Heart right ventricle (tissue), 16 donors: ENCODE results near the gene FAM120A. TPM values are rescaled to one million over a fixed set of nuclear protein-coding genes. Genes with fewer than 3 reads are reported as not detected.
A peak's percentile ranks its signal among the peaks of the same experiment; 100 is the strongest.

Experiments
- ATAC-seq, 8 donors: fragments of 200-7000 bp; cut with Tn5 transposase; one replicate each; pipeline ENCODE4 v1.9.1; 2020; ENCODE audit warnings: mild to moderate bottlenecking in 8 of 8, moderate library complexity in 8 of 8, moderate number of reproducible peaks in 1 of 8
- DNase-seq, 2 donors: peaks; one replicate each; pipeline ENCODE4 v3.0.0-alpha.2; 2020
- H3K27ac ChIP-seq, 10 donors: fragments of 200-600 bp; sonication (generic) in 2 of 10; one replicate each; pipeline versions ENCODE4 v1.5.0 to v1.8.0; 2020 to 2022; ENCODE audit warnings: mild to moderate bottlenecking in 3 of 10
- H3K27me3 ChIP-seq, 7 donors: fragments of 200-600 bp; one replicate each; pipeline ENCODE4 v1.8.0; 2021 to 2022; ENCODE audit warnings: mild to moderate bottlenecking in 2 of 7
- H3K36me3 ChIP-seq, 9 donors: fragments of 200-600 bp; sonication (generic) in 1 of 9; one replicate each; pipeline versions ENCODE4 v1.5.0 to v1.8.0; 2020 to 2022; ENCODE audit warnings: mild to moderate bottlenecking in 2 of 9
- H3K4me1 ChIP-seq, 9 donors: fragments of 200-600 bp; sonication (generic) in 1 of 9; one replicate each; pipeline versions ENCODE4 v1.5.0 to v1.8.0; 2020 to 2022; ENCODE audit warnings: mild to moderate bottlenecking in 4 of 9
- H3K4me3 ChIP-seq, 10 donors: fragments of 200-600 bp; sonication (generic) in 2 of 10; one replicate each; pipeline versions ENCODE4 v1.5.0 to v1.8.0; 2020 to 2022; ENCODE audit warnings: mild to moderate bottlenecking in 7 of 10, moderate library complexity in 2 of 10
- H3K9me3 ChIP-seq, 11 donors: fragments of 200-600 bp in 10 of 11; sonication (generic) in 2 of 11; one replicate each; pipeline versions ENCODE4 v1.5.0 to v1.8.0; 2013 to 2022; ENCODE audit warnings: mild to moderate bottlenecking in 2 of 11, control low read depth in 1 of 11, moderate library complexity in 1 of 11
- CTCF ChIP-seq, 9 donors: fragments of 200-600 bp; sonication (generic) in 2 of 9; IDR thresholded peaks; one replicate each; pipeline versions ENCODE4 v1.5.0 to v1.8.0; 2021 to 2022; ENCODE audit warnings: antibody characterized with exemption in 9 of 9, mild to moderate bottlenecking in 5 of 9, moderate library complexity in 1 of 9
- WGBS, 2 donors: extraction: QIAGEN DNeasy Blood & Tissue Kit; methylation state at CpG; one replicate each; pipeline ENCODE4 v1.1.7; 2013; ENCODE audit warnings: inconsistent platforms in 1 of 2; 5-methylcytosine and 5-hydroxymethylcytosine counted together
- intact Hi-C, 10 donors: fragments of 100-400 bp; cut with DNase I; formaldehyde crosslinking; loops; one replicate each; pipeline versions ENCODE4 v1.11.1 to v1.14.2; 2022
- polyA plus RNA-seq, 2 donors: library from polyadenylated mRNA; stranded (reverse); fragments of 200-250 nt; gene quantifications; one replicate each; pipeline ENCODE4 v1.2.3, GENCODE V29; 2013
- total RNA-seq, 10 donors: library from RNA; stranded (reverse); fragmentation: NEBNext Ultra II Directional in 3 of 10; extraction: Animal tissue kit (Norgen Biotek cat#: 25700) in 3 of 10; gene quantifications; one replicate each; pipeline versions ENCODE4 v1.2.1 to v1.2.4, GENCODE V29; 2021 to 2023
- donor health status: Arrhythmogenic right ventricular cardiomyopathy.
- donor health status: ischemic (EF 13 %, LVEDD 7.1; RV severe dilation, severe dysfunction).
- donor health status: healthy with polysubstance abuse.
- donor health status: DM: no; HTN: yes; CAD: no.
- donor health status: DM: no; HTN: no; CAD: no.
- donor health status: ischemic (EF 25% LVEDD 6.9; RV normal size, moderate dysfunction).
- donor health status: ischemic (EF 25% LVEDD 5.7; RV mildly dilated, moderate dysfunction).
- donor health status: healthy.
- donor health status: DM: yes; HTN: yes; CAD: no.
- donor health status: Ischemic cardiomyopathy.
- donor health status: ischemic (EF 35%, LVEDD 5.7; RV mildly dilated, moderate dysfunction).
- donor health status: nonischemic (EF 11% LVEDD 7.7; RV severe dilation, severe dysfunction).
- donor health status: DM: yes; HTN: yes; CAD: no.
- donor health status: PGD.
- donor health status: ischemic (EF 29% LVEDD 5.4; RV normal size, mild dysfunction).
- donor health status: nonischemic (EF 23%, LVEDD 6.1; RV moderate dilation, normal function).

Gene FAM120A
- total and polyA plus RNA-seq, 12 donors = 42.2 to 126 (median 104) TPM

DNA sequence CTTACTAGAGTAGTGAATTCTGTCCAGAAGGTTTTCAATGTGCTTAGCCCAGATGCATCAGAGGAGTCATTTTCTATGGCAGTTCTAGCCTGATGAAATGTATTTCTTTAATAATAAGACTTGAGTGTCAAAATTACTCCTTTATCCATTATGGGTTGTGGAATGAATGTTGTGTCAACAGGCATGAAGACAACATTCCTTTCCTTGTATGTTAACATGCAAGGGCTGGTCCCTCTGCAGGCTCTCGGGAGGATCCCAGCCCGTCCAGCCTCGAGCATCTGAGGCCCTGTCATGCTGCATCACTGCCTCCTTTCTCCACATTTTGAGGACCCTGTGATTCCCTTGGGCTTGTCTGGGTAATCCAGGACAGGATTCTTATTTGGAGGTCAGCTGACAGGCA, 44.8 kb downstream of the FAM120A start:
- WGBS, 2 donors = 57 to 82% methylated on average over 3 of the region's 3 CpGs
- ATAC-seq (no peak), DNase-seq (no peak)
- H3K27ac ChIP-seq = no peak overlapping the region
- H3K9me3 ChIP-seq = no peaks in the 10 kb centered on the region
- H3K4me3 ChIP-seq = no peak overlapping the region
- no peaks in the 10 kb centered on the region for H3K27me3 ChIP-seq
- TF ChIP-seq CTCF (IDR thresholded peaks at IDR 0.05) = no peak
- H3K4me1 ChIP-seq = peaks cover 0 to 52% (median 29%) of the 10 kb centered on the region in 9 donors
- intact Hi-C loops = no loop called here
- peaks cover 0 to 71% (median 15%) of the 10 kb centered on the region in 9 donors for H3K36me3 ChIP-seq

GRCh38 chr9:93500571-93501298, 49.2 kb downstream of the FAM120A start:
- intact Hi-C loops = loop anchor here in 6 of 10 donors (5.0 to 10.0 kb wide), 2 partner anchors 46 to 48 kb away; partner anchors contain the start of genes FAM120A (in 6 of the 6) and FAM120AOS (in 6 of the 6)
- Histone ChIP-seq H3K27me3 (no peaks in the 10 kb centered on the region), H3K36me3 (peaks cover 0 to 71% (median 15%) of the 10 kb centered on the region in 9 donors), H3K9me3 (no peaks in the 10 kb centered on the region), H3K4me3 (peak overlapping the region in 9 of 10 donors; percentile 0 to 52 (median 45)), H3K4me1 (peaks cover 0 to 45% (median 24%) of the 10 kb centered on the region in 9 donors), H3K27ac (peak overlapping the region in 9 of 10 donors; percentile 3 to 76 (median 63))
- TF ChIP-seq CTCF (IDR thresholded peaks at IDR 0.05) = no peak
- DNase-seq = no peak
- 86 to 94% methylated on average over 4 of the region's 4 CpGs for WGBS, 2 donors
- ATAC-seq = no peak

DNA sequence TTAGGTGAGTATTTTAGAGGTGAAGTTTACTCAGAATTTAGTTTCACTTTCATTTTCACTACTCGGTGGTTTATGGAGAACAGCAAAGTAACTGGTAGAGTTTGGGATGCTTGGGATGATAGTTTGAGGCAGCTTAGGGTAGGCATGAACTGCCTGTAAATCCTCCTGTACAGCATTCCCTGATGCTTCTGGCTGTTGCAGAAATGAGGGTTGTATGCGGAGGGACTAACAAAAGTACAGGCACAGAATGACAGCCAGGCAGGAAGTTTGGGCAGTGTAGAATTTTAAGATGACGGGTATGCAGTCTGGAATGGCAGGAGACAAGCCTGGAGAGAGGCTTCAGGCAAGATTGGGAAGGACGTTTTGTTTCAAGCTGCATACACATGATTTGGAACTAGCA, 49.9 kb downstream of the FAM120A start:
- Histone ChIP-seq H3K9me3 (no peaks in the 10 kb centered on the region), H3K27me3 (no peaks in the 10 kb centered on the region), H3K27ac (peak overlapping the region in 9 of 10 donors; percentile 3 to 76 (median 63)), H3K36me3 (peaks cover 0 to 64% (median 15%) of the 10 kb centered on the region in 9 donors), H3K4me1 (peaks cover 0 to 52% (median 24%) of the 10 kb centered on the region in 9 donors), H3K4me3 (peak overlapping the region in 9 of 10 donors; percentile 0 to 52 (median 45))
- DNase-seq (no peak), ATAC-seq (peak in 5 of 8 donors; percentile 38 to 62 (median 43))
- 18% methylated on average over 4 of the region's 4 CpGs for WGBS, 2 donors
- no peak for TF ChIP-seq CTCF (IDR thresholded peaks at IDR 0.05)
- intact Hi-C loops = loop anchor here in 6 of 10 donors (5.0 to 10.0 kb wide), 2 partner anchors 47 to 49 kb away; partner anchors contain the start of genes FAM120A (in 6 of the 6) and FAM120AOS (in 6 of the 6)

DNA sequence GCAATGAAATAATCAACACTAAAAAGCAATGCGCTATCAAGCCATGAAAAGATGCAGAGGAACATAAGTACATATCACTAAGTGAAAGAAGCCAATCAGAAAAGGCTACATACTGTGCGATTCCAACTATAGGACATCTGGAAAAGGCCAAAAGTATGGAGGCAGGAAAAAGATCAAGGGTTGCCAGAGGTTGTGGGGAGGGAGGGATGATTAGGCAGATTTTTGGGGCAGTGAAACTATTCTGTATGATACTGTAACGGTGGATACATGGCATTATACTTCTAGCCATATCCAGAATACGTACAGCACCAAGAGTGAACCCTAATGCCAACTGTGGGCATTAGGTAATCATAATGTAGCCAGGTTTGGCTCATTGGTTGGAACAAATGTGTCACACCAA, 51.9 kb downstream of the FAM120A start:
- Histone ChIP-seq H3K4me3 (no peak overlapping the region), H3K9me3 (no peaks in the 10 kb centered on the region), H3K27me3 (no peaks in the 10 kb centered on the region), H3K36me3 (peaks cover 0 to 46% (median 2%) of the 10 kb centered on the region in 9 donors), H3K4me1 (peaks cover 0 to 67% (median 24%) of the 10 kb centered on the region in 9 donors), H3K27ac (peak overlapping the region in 1 of 10 donors; percentile 4)
- no peak for ATAC-seq
- TF ChIP-seq CTCF (IDR thresholded peaks at IDR 0.05) = no peak
- 92 to 98% methylated on average over 4 of the region's 4 CpGs for WGBS, 2 donors
- intact Hi-C loops = loop anchor here in 6 of 10 donors (5.0 to 10.0 kb wide), 2 partner anchors 49 to 51 kb away; partner anchors contain the start of genes FAM120A (in 6 of the 6) and FAM120AOS (in 6 of the 6)
- DNase-seq = no peak
